Stimulated activated CD4-positive, alpha-beta T cell treated with anti-CD3 and anti-CD28 coated beads, Interleukin-2, amount 100 ng/mL, for 4 hours (primary cell): ENCODE data around the gene EGFL8.

Source experiments
- DNase-seq: peaks from one replicate; pipeline ENCODE4 v3.0.0-alpha.2; 2020; ENCODE audit warnings: low read depth

EGFL8 gene

DNA sequence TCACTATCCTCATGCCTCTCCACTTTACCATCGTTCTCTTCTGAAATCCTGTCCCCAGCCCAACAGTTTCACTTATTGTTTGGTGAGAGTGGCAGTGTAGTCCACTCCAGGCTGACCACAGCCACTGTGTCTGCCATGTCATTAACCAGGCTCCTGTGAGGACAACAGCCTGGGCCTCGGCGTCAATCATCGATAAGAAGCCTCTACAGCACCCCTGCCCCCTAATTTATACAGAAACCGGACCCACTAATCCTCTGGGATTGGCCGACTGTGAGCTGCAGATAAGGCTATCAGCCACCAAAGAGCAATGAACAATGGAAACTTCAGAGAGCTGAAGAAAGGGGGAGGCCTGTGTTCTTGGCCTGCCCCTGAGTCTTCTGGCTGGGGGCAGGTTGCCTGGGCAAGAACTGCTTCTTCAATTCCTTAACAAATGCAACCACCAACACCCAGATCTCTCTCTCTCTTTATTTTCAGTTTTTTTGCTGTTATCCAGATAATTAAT, 3.4 kb downstream of the EGFL8 start:
- DNase-seq, result no peak

- no peak for DNase-seq
These were observed 4.0 kb downstream of the EGFL8 start for GRCh38 chr6:32168350-32168749.

GRCh38 chr6:32168807-32169591, 4.6 kb downstream of the EGFL8 start:
- no peak for DNase-seq

GRCh38 chr6:32170294-32170693, 5.9 kb downstream of the EGFL8 start:
- DNase-seq, result no peak

DNA sequence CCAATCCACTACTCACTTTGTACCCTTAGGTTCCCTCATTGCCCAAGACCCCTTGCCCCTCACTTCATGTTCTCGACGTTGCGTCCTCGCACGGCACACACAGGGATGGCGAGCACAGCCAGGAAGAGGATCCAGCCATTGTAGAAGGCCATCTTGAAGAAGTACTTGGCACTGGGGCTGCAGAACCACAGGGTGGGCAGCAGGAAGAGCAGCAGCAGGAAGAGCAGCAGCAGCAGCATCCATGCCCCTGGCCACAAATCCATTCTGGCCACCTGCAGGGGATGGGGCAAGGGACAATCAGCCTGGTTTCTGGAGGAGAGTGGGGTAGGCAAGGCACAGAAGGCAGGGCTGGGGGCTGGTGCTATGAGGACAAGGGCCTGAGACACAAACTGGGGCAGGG, 6.8 kb downstream of the EGFL8 start:
- DNase-seq, result no peak

GRCh38 chr6:32173051-32173727, 8.8 kb downstream of the EGFL8 start:
- DNase-seq, result no peak

GRCh38 chr6:32174416-32174815, 10.0 kb downstream of the EGFL8 start:
- no peak for DNase-seq

DNA sequence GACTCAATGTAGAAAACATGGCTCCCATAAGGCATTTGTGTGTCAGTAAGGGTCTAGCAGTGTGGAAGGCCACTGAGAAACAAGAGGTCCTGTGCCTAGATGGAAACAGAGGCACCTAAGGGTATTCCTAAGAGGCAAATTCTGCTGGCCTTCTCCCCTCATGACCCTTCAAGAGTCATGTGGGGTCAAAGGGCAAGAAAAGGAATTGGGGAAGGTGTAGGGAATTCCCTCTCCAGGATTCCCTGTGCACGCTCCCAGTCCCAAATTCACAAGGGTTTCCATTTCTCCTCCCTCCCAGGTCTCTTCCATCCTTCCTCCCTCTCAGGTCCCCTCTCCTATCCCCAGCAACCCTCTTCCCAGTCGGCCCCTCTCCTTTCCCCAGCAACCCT, 10.9 kb downstream of the EGFL8 start:
- no peak for DNase-seq

DNA sequence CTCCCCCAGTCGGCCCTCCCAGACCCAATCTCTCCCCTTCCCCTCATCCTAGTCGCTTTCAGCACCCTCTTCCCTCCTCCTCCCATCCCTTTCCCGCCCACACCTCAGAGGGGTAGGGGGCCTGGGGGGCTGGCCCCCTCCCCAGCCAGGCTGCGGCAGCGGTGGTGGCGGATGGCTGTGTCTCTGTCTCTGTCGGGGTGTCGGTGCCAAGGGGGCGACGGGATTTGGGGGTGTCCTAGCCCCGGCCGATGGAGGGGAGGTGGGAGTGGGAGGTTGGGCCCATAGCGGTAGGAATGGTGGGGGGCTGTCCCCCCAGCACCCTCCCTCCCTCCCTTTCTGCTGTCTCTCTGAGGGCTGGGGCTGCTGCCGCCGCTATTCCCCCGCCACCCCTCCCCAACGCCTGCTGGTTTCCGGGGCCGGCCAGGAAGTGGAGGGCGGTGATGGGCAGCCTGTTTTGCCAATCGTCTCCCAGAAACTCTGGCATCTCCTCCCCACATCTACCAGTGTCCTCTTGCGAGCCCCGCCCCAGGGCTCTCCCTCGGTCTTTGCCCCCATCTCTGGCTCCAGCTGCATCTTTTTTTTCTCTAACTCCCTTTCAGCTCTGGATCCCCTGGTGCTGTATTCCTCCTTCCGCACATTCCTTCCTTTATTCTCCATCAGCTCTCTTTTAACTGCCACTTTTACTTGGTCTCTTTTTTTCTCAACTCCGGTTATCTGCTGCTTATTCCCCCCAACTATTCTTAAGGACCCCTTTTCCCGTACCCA, 11.5 kb downstream of the EGFL8 start, which contains the start of gene AGPAT1:
TSS of gene AGPAT1 (minus strand) at position 374 of the 765 bp plus-strand sequence. CDS start 4,588 bp downstream, outside the sequence.
- DNase-seq, result peak; percentile 93

GRCh38 chr6:32176476-32177182, 12.2 kb downstream of the EGFL8 start:
- DNase-seq, result no peak

- DNase-seq, result no peak
These were observed 12.9 kb downstream of the EGFL8 start for GRCh38 chr6:32177183-32177787.

- peak; percentile 88 for DNase-seq
These were observed 13.6 kb downstream of the EGFL8 start, which contains the start of gene RNF5 for GRCh38 chr6:32177788-32178546. TSS of gene RNF5 (plus strand) at chr6:32178405. CDS start at chr6:32178512, 107 bp downstream.

DNA sequence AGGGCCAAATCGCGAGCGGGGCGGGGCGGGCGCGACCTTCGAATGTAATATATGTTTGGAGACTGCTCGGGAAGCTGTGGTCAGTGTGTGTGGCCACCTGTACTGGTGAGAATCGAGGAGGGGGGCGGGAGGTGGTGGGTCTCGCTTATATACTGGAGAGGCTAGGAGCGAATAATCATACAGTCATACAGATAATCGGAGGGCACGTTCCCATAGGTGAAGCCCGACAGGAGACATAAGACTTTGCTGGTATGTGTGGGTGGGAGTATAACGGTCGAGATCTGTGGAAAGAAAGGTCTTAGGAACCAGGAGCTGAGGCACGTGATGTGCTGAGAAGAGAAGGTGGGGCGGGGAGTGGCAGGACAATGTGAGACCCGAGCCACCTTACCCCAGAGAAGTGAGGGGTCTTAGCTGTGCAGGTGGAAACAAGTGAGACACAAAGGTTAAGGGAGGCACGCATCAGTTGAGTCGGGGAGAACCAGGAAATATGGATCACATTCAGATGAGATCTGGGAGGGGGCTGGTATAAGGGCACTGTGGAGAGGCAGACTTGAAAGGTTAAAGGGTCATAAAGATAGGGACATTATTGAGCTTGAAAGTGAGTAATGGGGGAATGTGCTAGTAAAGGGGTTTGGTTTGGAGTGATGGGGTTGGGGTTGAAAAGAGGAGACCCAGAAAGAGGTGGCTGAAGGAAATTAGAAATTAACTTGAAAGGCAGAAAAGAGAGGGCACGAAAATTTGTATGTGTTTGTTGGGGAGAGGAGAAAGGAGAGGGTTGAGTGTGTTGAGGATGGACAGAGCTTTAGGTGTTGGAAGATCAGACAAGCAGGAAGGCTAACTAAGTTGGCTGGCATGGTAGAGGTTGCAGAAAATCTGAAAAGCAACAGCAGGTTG, 14.4 kb downstream of the EGFL8 start:
- no peak for DNase-seq

GRCh38 chr6:32179766-32180405, 15.5 kb downstream of the EGFL8 start:
- no peak for DNase-seq

- DNase-seq, result no peak
These were observed 16.8 kb downstream of the EGFL8 start for GRCh38 chr6:32181148-32181702.

- DNase-seq, result no peak
These were observed 17.6 kb downstream of the EGFL8 start for GRCh38 chr6:32181915-32182529.

DNA sequence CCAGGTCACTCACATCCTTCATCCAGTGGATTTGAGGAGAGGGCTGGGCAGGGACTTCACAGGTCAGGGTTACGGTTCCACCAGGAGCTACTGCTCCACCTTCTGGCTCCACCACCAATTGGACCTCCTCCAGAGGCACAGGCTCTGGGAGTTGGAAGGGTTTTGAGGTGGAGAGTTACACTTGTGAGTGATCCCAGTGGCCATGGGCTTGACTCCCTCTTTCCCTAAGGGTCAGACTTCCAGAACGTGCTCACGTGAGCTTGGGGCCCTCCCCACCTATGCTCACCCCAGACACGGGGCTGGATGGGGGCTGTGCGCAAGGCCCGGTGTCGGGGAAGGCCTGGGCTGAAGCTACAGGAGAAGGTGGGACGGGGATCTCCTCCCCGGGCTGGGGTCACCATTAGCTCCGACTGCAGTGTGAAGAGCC, 18.2 kb downstream of the EGFL8 start:
- DNase-seq, result no peak

DNA sequence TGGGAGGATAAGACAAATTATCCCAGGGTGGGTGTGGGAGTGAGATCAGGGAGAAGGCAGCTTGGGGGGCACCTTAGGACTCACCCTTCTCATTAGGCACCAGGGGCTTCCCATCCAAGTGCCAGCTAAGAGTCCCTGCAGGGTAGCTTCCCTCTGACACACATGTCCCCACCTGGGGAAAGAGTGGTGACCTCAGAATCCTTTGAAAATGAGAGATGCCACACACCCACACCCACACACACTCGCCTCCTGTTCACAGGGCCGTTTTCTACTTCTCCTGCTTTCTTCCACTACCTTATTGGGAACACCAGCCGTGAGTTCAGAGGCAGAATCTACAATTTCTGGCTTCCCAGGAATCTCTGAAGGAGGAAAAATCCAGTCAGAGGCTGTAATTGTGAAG, 18.6 kb downstream of the EGFL8 start:
- no peak for DNase-seq
